HG02852 (cell line): ENCODE data around the gene EXD3.
"Not testable (repeated sequence)": the region's sequence is repeated elsewhere in the genome, so short reads cannot be mapped to it uniquely, and the experiment has no call there.

Experiments used
- ATAC-seq: cut with Tn5 transposase; IDR thresholded peaks from one replicate; pipeline ENCODE4 v1.9.1; 2021; ENCODE audit warnings: mild to moderate bottlenecking, moderate library complexity; ENCODE audit not compliant: unreplicated experiment

Gene EXD3

GRCh38 chr9:137411645-137412380 is 11.1 kb downstream of the EXD3 start:
- ATAC-seq = no peak

GRCh38 chr9:137411260-137411644 is 11.7 kb downstream of the EXD3 start:
- no peak for ATAC-seq

- ATAC-seq = no peak
Observed at GRCh38 chr9:137410891-137411249, 12.1 kb downstream of the EXD3 start.

GRCh38 chr9:137410236-137410890 is 12.6 kb downstream of the EXD3 start:
- not testable (repeated sequence) for ATAC-seq

GRCh38 chr9:137409515-137409914 is 13.4 kb downstream of the EXD3 start:
- no peak for ATAC-seq

GRCh38 chr9:137408651-137409405 is 14.1 kb downstream of the EXD3 start:
- no peak for ATAC-seq

GRCh38 chr9:137407590-137408300 is 15.2 kb downstream of the EXD3 start:
- ATAC-seq = no peak

- no peak for ATAC-seq
Observed at GRCh38 chr9:137406876-137407589, 15.9 kb downstream of the EXD3 start.

GRCh38 chr9:137406085-137406760 is 16.7 kb downstream of the EXD3 start:
- ATAC-seq = no peak

- no peak for ATAC-seq
Observed at GRCh38 chr9:137405677-137406081, 17.3 kb downstream of the EXD3 start.

- no peak for ATAC-seq
Observed at GRCh38 chr9:137404961-137405567, 17.9 kb downstream of the EXD3 start.

- ATAC-seq = no peak
Observed at GRCh38 chr9:137403269-137403668, 19.7 kb downstream of the EXD3 start.

- ATAC-seq = no peak
Observed at GRCh38 chr9:137402746-137403145, 20.2 kb downstream of the EXD3 start.

GRCh38 chr9:137398561-137399468 is 24.1 kb downstream of the EXD3 start:
- no peak for ATAC-seq

- ATAC-seq = no peak
Observed at GRCh38 chr9:137397675-137398423, 25.1 kb downstream of the EXD3 start.

- no peak for ATAC-seq
Observed at GRCh38 chr9:137396634-137397367, 26.2 kb downstream of the EXD3 start.

GRCh38 chr9:137396227-137396626 is 26.7 kb downstream of the EXD3 start:
- ATAC-seq = no peak
